Urothelium cell line (cell line): ENCODE measurements around the gene RAMP1.

Experiments used
- DNase-seq: peaks from one replicate; pipeline ENCODE4 v3.0.0; 2011; ENCODE audit warnings: low spot score, mixed read lengths
- FAIRE-seq: peaks from 2 replicates; lab custom pipeline; 2011; peaks lifted over from hg19 to GRCh38; lab: Jason Lieb, UNC

The RAMP1 gene

DNA sequence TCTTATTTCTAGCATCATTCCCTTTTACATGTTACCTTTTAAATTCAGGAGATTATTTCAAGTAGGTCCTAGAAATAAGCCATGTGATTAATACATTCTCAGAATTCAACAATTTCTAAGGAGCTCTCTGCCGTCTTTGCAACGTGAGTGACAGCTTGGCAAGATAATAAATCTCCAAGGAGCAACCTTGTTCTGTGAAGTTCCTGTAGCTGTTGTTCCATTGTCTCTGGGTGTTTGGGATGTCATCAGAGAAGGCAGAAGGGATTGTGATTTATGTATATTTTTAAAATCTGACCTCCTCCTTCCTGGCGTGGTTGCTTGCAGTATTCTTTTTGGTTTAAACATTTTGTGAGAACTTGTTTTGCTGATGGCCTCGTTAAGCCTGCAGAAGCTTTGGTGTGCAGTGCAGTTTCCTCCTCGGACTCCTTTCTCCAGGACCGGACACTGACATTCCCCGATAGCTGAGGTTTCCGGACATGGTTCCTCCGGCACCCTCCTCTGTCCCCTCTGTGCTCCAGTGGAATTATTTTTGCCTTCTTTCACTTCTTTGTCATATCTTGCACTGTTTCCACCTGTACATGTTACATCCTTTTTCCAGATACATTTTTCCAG lies 33.7 kb downstream of the RAMP1 start:
- no peak for FAIRE-seq
- DNase-seq: no peak

DNA sequence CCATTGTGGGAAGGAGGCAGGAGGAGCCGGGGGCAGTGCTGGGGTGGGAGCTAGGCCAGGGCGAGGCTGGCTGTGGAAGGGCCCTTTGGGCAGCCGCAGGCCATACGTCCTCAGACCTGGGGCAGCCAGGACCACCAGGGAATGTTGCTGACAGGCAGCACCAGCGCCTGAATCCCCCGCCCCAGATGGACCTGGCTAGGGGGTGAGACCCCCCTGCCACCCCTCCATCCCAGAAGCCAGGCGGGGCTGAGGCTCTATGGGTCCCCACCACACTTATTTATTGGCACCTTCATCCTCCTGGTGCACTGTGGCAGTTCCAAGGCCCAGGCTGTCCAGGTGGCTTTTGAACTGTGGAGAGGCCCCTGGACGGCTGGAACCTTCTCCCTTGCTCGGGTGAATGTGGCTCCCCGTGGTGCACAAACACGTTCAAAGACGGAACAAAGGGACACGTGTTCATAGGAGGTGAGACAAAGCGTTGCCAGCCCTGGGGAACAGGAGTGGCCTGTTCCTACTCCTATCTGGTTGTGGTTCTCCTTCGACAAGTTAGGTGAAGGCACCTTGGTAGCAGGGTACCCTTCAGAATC lies 35.1 kb downstream of the RAMP1 start:
- FAIRE-seq (no peak), DNase-seq (no peak)

DNA sequence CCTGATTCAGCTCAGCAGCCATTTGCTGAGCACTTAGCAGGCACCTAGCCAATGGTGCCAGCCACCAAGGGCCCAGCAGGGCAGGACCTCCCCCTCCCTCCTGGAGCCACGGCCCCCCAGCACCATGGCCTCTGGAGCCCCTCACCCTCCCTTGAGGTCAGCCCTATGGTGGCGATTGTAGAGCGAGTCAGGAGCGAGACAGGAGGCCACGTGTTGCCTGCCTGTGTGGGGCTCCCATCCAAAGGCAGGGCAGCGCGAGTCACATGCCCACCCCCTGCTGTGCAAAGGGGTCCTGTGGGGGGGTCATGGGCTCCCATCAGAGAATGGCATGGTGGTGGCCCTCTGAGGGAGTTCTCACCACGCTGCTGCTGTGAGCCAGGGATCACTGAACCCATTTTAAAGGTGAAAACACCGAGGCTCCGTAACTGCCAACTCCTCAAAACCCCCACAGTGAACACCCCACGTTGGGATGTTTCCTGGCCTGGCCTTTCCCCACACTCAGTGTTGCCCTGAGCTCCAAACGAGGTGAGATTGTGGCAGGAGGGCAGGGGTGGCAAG lies 35.6 kb downstream of the RAMP1 start:
- no peak for FAIRE-seq
- DNase-seq: no peak

DNA sequence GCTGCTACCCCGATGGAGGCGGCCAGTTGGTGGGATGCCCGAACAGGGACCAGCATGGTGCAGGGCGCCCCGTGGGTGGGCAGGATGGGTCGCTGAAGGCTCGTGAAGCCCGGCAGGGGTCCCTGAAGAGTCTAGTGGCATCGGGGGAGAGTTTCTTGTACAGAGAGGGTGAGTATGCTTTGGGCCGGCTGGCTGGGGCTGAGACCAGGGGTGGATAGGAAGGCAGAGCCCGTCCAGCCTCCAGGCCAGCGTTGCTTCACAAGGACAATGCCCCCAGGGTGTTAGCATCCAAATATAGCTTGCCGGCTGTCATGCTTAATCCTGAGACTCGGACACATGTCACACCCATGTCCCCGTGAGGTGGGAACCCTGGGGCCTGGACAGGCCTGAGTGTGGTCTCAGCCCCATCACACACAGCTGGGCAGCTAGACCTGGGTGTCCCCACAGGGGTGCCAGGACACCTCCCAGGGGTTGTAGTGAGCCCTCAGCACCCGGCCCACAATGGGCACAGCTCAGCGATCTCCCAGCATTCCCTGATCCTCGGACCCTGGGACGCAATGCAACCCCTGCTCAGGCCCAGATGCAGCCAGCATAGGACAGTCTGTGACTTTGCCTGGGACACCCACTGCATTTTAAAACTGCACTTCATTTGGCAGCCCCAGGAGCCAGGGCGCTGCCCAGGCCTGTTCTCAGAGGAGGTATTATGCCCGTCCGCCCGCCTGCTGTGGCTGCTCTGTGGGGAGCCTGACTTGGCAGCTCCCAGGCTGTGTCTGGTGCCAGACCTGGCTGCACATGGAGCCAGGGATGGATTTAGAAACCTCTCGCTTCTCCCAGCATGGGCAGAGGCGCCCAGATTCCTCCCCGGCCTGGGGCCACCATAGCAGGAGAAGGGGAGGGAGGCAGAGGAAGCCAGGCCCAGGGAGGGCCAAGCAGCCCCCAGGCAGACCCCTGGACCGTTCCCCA lies 36.4 kb downstream of the RAMP1 start:
- DNase-seq (no peak), FAIRE-seq (no peak)

DNA sequence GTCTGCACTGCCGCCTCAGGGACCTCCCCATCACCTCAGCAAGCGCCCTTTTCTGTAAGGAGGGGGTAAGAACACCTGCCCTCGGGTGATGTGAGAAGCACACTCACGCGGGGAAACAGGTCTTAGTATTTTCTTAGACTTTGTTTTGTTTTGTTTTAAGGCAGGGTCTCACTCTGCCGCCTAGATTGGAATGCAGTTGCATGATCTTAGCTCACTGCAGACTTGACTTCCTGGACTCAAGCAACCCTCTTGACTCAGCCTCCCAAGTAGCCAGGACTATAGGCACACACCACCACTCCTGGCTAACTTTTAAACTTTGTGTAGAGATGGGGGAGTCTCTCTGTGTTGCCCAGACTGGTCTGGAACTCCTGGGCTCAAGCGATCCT lies 37.1 kb downstream of the RAMP1 start:
- DNase-seq (no peak), FAIRE-seq (no peak)

DNA sequence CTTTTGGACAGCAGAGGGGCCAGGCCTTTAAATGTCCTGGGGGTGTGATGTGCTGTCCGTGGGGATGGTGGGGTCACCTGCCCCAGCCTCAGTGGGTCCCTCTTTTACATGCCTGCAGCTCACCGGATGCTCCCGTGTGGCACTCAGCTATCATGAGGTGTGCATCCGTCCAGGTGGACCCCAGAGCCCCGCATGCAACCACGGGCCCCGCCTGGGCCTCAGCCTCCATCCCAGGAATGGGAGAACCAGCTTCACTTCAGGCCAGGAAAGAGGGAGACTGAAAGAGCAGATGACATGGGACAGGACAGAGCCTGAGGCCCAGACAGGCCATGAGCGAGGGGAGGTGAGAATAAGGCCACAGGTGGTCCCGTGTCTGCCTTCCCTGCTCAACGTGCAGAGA lies 37.5 kb downstream of the RAMP1 start:
- FAIRE-seq: no peak

DNA sequence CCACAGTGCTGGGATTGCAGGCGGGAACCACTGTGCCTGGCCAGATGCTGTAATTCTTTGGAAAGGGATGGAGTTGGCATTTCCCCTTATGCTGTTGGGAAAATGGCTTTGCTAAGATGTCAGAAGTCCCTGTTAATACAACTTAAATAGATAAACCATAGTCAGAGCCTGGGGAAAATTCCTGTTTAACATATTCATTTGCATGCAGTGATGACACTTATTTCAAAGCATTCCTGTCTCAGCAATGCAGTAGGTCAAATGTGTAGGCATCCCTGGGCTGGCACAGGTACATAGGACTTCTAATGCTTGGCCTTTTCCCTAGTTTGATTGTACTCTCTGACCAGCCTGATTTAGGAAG lies 38.6 kb downstream of the RAMP1 start:
- DNase-seq (no peak), FAIRE-seq (no peak)

More for the DNA sequence above, 37.5 kb downstream of the RAMP1 start:
- DNase-seq: no peak

DNA sequence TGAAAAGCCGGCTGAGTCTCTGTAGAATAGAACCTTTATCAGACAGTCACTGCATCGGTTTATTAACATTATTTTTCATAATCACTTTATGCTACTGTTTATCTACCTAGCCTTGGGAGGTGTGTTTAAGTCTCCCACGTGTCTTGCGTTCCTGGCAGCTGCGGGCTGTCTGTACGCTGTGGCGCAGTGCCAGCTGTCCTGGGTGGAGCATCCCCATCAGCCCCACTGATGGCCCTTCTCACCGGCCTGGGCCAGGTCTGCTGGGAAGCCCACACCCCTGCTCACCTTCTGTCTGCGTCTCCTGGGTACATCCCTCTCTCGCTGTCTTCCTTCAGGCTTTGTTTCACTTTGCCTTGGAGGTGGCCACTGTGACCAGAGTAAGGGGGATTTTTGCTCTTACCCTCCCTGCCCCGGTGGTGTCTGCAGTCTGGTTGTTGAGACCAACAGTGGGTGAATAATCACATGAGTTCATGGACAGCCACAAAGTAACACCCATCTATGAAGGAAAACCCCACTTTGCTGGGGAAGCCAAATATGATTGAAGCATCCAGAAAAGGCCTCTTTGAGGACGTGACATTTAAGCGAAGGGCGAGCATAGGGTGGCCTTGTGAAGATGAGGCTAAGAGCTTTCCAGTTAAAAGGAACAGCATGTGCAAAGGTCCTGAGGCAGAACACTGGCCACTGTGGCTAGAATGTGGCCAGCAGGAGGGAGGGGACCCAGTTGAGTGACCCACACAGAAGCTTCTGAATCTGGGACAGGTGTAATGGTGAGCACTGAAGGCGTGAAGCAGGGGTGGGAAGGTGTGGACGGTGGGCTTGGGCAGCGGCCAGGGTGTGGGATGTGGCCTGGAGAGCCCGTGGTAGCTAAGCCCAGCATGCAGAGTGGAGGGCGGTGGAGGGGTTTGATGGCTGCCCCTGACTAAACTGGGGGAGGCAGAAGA lies 41.7 kb downstream of the RAMP1 start:
- no peak for FAIRE-seq
- no peak for DNase-seq

DNA sequence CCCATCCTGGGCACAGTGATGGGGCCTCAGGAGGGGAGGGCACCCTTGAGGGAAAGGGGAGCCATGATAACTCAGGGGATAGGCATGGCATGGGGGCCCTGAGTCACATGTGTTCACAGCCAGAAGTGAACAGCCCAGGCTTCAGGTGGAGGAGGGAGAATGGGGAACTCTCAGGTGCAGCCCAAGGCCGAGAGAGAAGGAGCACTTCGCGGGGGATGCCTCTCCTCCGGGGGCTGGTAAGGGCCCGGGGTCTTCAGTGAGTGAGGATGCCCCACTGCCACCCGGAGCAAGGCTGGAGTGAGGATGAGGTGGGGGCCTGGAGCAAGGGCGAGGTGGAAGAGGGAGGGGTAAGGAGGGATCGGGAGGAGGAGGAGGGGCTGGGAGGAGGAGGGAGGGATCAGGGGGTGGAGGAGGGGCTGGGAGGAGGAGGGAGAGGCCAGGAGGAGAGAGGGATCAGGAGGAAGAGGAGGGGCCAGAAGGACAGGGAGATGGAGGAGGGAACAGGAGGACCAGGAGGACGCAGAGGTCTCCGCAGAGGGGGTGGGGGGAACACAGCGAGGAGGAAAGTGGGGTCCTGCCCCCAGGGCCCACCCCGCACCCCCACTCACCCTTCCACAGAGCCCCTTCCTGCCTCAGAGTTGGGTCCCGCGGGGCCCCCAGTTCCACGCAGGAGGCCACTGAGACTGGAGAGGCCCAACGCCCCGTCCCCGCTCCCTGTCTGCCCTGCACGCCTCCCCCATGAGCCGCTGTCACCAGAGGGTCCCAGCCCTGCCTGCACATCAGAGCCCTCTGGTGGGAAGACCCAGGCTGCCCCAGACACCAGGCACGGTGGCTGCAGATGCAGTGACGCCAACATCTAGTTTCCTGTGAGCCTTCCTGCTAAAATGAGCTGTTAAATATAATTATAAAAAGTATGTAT lies 42.8 kb downstream of the RAMP1 start:
- no peak for FAIRE-seq

DNA sequence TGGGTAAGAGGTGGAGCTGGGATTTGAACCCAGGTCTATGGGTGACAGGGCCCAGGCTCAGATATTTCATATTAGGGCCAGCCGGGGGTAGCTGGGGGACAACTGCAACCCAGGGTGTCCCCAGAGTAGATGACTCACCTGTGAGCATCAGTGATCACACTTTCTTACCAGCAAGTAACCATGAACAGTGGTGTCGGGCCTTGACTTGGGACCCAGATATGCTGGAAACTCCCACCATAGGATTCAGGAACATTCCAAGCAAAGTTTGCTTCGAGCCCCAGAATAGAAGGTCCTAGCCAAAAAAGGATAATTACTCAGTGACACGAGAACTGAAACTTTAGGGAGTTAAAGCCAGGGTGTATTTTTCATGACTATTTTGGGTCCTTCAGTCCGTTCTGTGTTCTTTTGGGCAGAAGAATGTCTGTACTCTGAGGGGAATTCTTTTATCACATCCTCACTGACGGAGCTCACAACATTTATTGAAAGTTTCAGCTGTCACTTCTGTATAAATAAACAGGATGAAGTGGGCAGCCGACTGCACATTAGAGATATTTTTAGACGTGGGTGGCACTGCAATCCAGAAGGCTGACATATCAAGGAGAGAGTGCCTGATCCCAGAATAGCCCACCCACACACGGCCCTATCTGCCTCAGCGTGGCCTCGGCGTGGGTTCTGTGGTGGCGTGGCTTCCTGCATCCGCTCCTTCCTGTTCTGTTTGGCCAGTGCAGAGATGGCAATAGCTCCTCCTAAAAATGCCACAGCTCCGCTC lies 45.6 kb downstream of the RAMP1 start:
- peak; percentile 42 for DNase-seq
- no peak for FAIRE-seq

More for the DNA sequence above, 42.8 kb downstream of the RAMP1 start:
- DNase-seq: no peak

DNA sequence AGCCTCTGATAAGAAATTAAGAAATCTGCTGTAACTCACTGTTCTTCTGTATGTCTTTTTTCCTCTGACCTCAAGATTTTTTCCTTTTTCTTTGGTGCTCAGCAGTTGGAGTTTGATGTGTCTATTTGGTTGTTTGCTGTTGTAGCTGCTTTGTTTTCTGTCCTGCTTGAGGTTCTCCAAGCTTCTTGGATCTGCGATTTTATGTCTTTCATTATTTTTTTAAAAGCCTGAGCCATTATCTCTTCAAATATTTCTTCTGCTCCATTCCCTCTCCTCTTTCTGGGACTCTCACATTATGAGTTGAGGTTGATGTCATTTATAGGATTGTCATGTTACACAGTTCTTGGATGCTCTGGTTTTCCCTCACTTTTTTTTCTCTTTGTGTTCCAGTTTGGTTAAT lies 47.7 kb downstream of the RAMP1 start:
- FAIRE-seq: no peak

DNA sequence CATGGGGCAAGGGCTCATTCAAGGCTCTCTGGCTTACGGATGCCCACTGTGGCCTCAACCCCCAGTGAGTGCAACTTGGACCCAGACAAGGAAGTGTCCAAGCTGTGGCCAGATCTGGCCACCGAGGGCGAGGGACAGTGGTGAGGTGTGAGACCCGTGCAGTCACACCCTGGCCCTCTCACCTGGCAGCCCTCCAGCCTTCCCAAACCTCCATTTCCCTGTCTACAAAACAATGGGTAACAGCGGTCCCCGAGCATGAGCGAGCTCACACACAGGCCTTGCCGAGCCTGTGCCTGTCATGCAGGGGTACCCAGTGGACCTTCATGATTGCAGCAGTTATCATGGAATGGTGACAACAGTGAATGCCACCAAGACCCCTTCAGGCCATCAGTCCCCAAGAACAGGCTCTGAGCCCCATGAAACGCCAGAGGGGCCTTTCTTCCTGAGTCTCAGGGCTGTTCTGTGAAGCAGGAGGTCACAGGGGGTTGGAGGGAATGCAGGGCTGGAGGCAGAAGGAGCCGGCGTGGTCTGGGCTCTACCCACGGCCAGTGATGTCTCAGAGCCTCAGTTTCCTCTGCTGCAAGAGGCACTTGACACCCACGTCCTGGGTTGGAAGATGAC lies 49.8 kb downstream of the RAMP1 start:
- DNase-seq (no peak), FAIRE-seq (no peak)

More for the DNA sequence above, 47.7 kb downstream of the RAMP1 start:
- DNase-seq: no peak

DNA sequence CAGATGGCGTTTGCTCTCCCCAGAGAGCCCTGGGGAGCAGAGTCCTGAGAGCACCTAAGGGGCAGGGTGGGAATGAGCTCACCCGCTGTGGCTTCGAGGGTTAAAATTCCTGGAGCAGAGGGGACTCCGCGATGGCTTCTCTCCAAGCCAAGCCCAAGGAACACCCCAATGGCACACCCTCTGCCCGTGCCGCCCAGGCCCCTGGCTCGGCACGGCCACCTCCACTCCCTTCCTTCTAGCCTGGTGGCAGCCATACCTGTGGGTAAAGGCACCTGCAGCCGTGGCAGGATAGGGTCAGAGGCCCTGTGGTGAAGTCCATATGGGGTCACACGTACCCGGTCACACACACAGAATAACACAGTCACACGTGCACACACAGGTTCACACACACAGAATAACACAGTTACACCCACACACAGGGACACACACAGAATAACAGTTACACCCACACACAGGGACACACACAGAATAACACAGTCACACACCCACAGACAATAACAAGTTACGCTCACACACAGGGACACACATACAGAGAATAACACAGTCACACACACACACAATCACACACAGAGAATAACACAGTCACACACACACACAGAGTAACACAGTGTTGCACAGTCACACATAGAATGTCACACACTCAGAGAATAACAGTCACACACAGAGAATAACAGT lies 50.5 kb downstream of the RAMP1 start:
- DNase-seq (no peak), FAIRE-seq (no peak)

DNA sequence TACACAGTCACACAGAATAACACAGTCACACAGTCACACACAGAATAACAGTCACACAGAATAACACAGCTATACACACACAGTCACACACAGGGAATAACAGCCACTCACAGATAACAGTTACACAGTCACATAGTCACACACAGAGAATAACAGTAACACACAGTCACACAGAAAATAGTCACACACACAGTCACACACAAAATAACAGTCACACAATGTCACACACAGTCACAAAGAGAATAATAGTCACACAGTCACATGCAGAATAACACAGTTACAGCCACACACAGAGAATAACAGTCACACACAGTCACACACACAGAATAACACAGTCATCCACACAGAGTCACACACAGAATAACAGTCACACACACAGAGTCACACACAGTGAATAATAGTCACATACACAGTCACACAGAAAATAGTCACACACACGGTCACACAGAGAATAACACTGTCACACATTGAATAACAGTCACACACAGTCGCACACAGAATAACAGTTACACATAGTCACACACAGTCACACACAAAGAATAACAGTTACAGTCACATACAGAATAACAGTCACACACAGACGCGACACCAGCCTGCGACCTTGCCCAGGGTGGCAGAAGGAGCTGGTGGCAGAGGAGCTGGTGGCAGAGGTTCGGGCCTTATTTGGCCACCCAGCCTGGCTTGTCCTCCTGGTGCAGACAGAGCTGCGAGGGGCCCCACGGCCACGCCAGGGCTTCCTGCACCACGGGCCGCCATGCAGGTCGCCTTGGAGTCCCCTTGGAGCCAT lies 51.3 kb downstream of the RAMP1 start:
- peak; percentile 95 for FAIRE-seq
- no peak for DNase-seq

DNA sequence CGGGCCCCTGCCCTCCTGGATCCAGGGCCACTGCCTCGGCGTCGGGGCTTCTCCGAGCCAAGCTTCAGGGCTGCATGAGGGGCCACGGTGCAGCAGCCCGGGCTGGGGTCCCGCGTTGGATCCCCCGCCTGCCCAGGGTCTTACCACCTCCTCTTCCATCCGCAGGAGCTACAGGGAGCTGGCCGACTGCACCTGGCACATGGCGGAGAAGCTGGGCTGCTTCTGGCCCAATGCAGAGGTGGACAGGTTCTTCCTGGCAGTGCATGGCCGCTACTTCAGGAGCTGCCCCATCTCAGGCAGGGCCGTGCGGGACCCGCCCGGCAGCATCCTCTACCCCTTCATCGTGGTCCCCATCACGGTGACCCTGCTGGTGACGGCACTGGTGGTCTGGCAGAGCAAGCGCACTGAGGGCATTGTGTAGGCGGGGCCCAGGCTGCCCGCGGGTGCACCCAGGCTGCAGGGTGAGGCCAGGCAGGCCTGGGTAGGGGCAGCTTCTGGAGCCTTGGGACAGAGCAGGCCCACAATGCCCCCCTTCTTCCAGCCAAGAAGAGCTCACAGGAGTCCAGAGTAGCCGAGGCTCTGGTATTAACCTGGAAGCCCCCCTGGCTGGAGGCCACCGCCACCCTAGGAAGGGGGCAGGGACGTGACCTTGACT lies 52.1 kb downstream of the RAMP1 start:
- DNase-seq (no peak), FAIRE-seq (no peak)
